Right ventricle myocardium superior (tissue), 1 donor: Measurements from ENCODE around the gene USP40. TPM values are rescaled to one million over a fixed set of nuclear protein-coding genes. Genes with fewer than 3 reads are reported as not detected.

Experiments used
- ATAC-seq: fragments of 200-7000 bp; cut with Tn5 transposase; one replicate; pipeline ENCODE4 v1.9.1; 2020; ENCODE audit warnings: mild to moderate bottlenecking; ENCODE audit not compliant: poor library complexity
- DNase-seq: peaks from one replicate; pipeline ENCODE4 v3.0.0-alpha.2; 2020
- intact Hi-C: fragments of 100-400 bp; cut with DNase I; formaldehyde crosslinking; loops from one replicate; pipeline ENCODE4 v1.11.2; 2022
- total RNA-seq: library from RNA; stranded (reverse); fragmentation: NEBNext Ultra II Directional; extraction: Animal tissue kit (Norgen Biotek cat#: 25700); gene quantifications from one replicate; pipeline ENCODE4 v1.2.1, GENCODE V29; 2021
- donor health status: DM: no; HTN: yes; CAD: no; lungs with severe emphysema.

Gene USP40
- total RNA-seq, 1 donor from 2014 or later, result 18.0 TPM

GRCh38 chr2:233466991-233467603 is 99.5 kb downstream of the USP40 start:
- DNase-seq (peak; percentile 24), ATAC-seq (no peak)
- intact Hi-C loops, result no loop called here

- intact Hi-C loops, result no loop called here
- ATAC-seq (no peak), DNase-seq (peak; percentile 24)
These were observed 101.9 kb downstream of the USP40 start for GRCh38 chr2:233464531-233465240.

GRCh38 chr2:233464056-233464455 is 102.5 kb downstream of the USP40 start:
- ATAC-seq (no peak), DNase-seq (peak; percentile 31)
- intact Hi-C loops, result no loop called here

- ATAC-seq, result no peak
- DNase-seq, result no peak
- intact Hi-C loops, result no loop called here
These were observed 103.0 kb downstream of the USP40 start for GRCh38 chr2:233463586-233463985.

GRCh38 chr2:233462826-233463470 is 103.6 kb downstream of the USP40 start:
- peak; percentile 24 for DNase-seq

GRCh38 chr2:233462202-233462785 is 104.3 kb downstream of the USP40 start:
- DNase-seq (peak; percentile 30), ATAC-seq (no peak)
- intact Hi-C loops, result no loop called here

More at GRCh38 chr2:233462826-233463470, 103.6 kb downstream of the USP40 start:
- intact Hi-C loops, result no loop called here
- ATAC-seq, result no peak

GRCh38 chr2:233461481-233461891 is 105.1 kb downstream of the USP40 start:
- ATAC-seq, result no peak
- DNase-seq, result peak; percentile 36
- intact Hi-C loops, result no loop called here

GRCh38 chr2:233460726-233461441 is 105.7 kb downstream of the USP40 start:
- ATAC-seq, result peak; percentile 73
- DNase-seq, result peak; percentile 53
- intact Hi-C loops, result no loop called here

- ATAC-seq, result no peak
- intact Hi-C loops, result no loop called here
- DNase-seq, result peak; percentile 35
These were observed 107.2 kb downstream of the USP40 start for GRCh38 chr2:233459426-233459825.

GRCh38 chr2:233458826-233459225 is 107.8 kb downstream of the USP40 start:
- ATAC-seq (no peak), DNase-seq (peak; percentile 30)
- intact Hi-C loops, result no loop called here

GRCh38 chr2:233458031-233458610 is 108.5 kb downstream of the USP40 start:
- ATAC-seq, result no peak
- intact Hi-C loops, result no loop called here
- DNase-seq, result peak; percentile 36

GRCh38 chr2:233457356-233457755 is 109.2 kb downstream of the USP40 start:
- ATAC-seq, result no peak
- DNase-seq, result peak; percentile 31
- intact Hi-C loops, result no loop called here

GRCh38 chr2:233456934-233457333 is 109.6 kb downstream of the USP40 start:
- intact Hi-C loops, result no loop called here
- ATAC-seq (no peak), DNase-seq (no peak)

- ATAC-seq, result no peak
- DNase-seq, result peak; percentile 27
- intact Hi-C loops, result no loop called here
These were observed 110.5 kb downstream of the USP40 start for GRCh38 chr2:233456111-233456510.

- intact Hi-C loops, result no loop called here
- ATAC-seq (no peak), DNase-seq (no peak)
These were observed 111.1 kb downstream of the USP40 start for GRCh38 chr2:233455491-233455890.

GRCh38 chr2:233455006-233455405 is 111.6 kb downstream of the USP40 start:
- DNase-seq (peak; percentile 28), ATAC-seq (no peak)
- intact Hi-C loops, result no loop called here

GRCh38 chr2:233453916-233454315 is 112.7 kb downstream of the USP40 start:
- no peak for DNase-seq
- ATAC-seq, result no peak

GRCh38 chr2:233453111-233453915 is 113.3 kb downstream of the USP40 start:
- DNase-seq, result peak; percentile 38
- intact Hi-C loops, result no loop called here
- peak; percentile 17 for ATAC-seq

More at GRCh38 chr2:233453916-233454315, 112.7 kb downstream of the USP40 start:
- intact Hi-C loops, result no loop called here
